ENCODE data around the gene APP. TPM values are rescaled to one million over a fixed set of nuclear protein-coding genes. Genes with fewer than 3 reads are reported as not detected.
A peak's percentile ranks its signal among the peaks of the same experiment; 100 is the strongest.

Gene APP
- total RNA-seq, 1 experiment from 2014 or later = 472 TPM

- H3K4me3 Mint-ChIP-seq (ENCODE audit: unreplicated experiment) = no peak overlapping the region
These were observed 210.8 kb downstream of the APP start for GRCh38 chr21:25959799-25960198.

GRCh38 chr21:25956993-25957714, 213.4 kb downstream of the APP start:
- Mint-ChIP-seq H3K27ac (ENCODE audit: low read depth, unreplicated experiment) (no peak overlapping the region), H3K9me3 (ENCODE audit: unreplicated experiment) (no peaks in the 10 kb centered on the region), H3K27me3 (ENCODE audit: insufficient read depth, unreplicated experiment) (no peaks in the 10 kb centered on the region), H3K4me1 (ENCODE audit: insufficient read depth, unreplicated experiment) (peaks cover 20% of the 10 kb centered on the region), H3K36me3 (ENCODE audit: insufficient read depth, unreplicated experiment) (peaks cover 45% of the 10 kb centered on the region), H3K4me3 (ENCODE audit: unreplicated experiment) (no peak overlapping the region)
- intact Hi-C loops (cut with micrococcal nuclease) = no loop called here
- ChIA-PET POLR2A (interaction anchor here (2.4 kb wide), 1 partner anchor 22 kb away, joined by 6 read pairs; no protein-coding TSS in a partner anchor), CTCF (interaction anchor here (0.6 kb wide), 2 partner anchors 22 to 57 kb away, joined by 3 to 6 read pairs; no protein-coding TSS in a partner anchor)
- no TSS peak for BruUV-seq (replicated peaks)
- TF ChIP-seq CTCF (IDR thresholded peaks at IDR 0.05; ENCODE audit: unreplicated experiment) = no peak
- DNase-seq (ENCODE audit: unreplicated experiment) = peak; percentile 55

More at GRCh38 chr21:25959799-25960198, 210.8 kb downstream of the APP start:
- DNase-seq (ENCODE audit: unreplicated experiment) = no peak
- CTCF ChIA-PET = no interaction called here
- no peaks in the 10 kb centered on the region for H3K27me3 Mint-ChIP-seq (ENCODE audit: insufficient read depth, unreplicated experiment)
- POLR2A ChIA-PET = no interaction called here
- H3K36me3 Mint-ChIP-seq (ENCODE audit: insufficient read depth, unreplicated experiment) = peaks cover 48% of the 10 kb centered on the region
- H3K9me3 Mint-ChIP-seq (ENCODE audit: unreplicated experiment) = no peaks in the 10 kb centered on the region
- H3K27ac Mint-ChIP-seq (ENCODE audit: low read depth, unreplicated experiment) = no peak overlapping the region
- no TSS peak for BruUV-seq (replicated peaks)
- no peak for TF ChIP-seq CTCF (IDR thresholded peaks at IDR 0.05; ENCODE audit: unreplicated experiment)
- H3K4me1 Mint-ChIP-seq (ENCODE audit: insufficient read depth, unreplicated experiment) = peaks cover 21% of the 10 kb centered on the region
- intact Hi-C loops (cut with micrococcal nuclease) = loop anchor here (5.0 kb wide), 1 partner anchor 213 kb away; the partner anchor contains the start of gene APP

- Mint-ChIP-seq H3K9me3 (ENCODE audit: unreplicated experiment) (no peaks in the 10 kb centered on the region), H3K36me3 (ENCODE audit: insufficient read depth, unreplicated experiment) (peaks cover 55% of the 10 kb centered on the region), H3K27me3 (ENCODE audit: insufficient read depth, unreplicated experiment) (no peaks in the 10 kb centered on the region), H3K4me3 (ENCODE audit: unreplicated experiment) (no peak overlapping the region), H3K4me1 (ENCODE audit: insufficient read depth, unreplicated experiment) (peaks cover 20% of the 10 kb centered on the region), H3K27ac (ENCODE audit: low read depth, unreplicated experiment) (no peak overlapping the region)
- BruUV-seq (replicated peaks) = no TSS peak
- CTCF ChIA-PET = interaction anchor here (0.8 to 1.0 kb wide), 2 partner anchors 90 to 213 kb away, joined by 3 to 4 read pairs; no protein-coding TSS in a partner anchor
- DNase-seq (ENCODE audit: unreplicated experiment) = no peak
- TF ChIP-seq CTCF (IDR thresholded peaks at IDR 0.05; ENCODE audit: unreplicated experiment) = no peak
- POLR2A ChIA-PET = interaction anchor here (0.8 to 2.4 kb wide), 2 partner anchors 20 to 171 kb away, joined by 3 to 6 read pairs; no protein-coding TSS in a partner anchor
- intact Hi-C loops (cut with micrococcal nuclease) = no loop called here
These were observed 214.9 kb downstream of the APP start for GRCh38 chr21:25955646-25956045.

GRCh38 chr21:25953659-25954058, 216.9 kb downstream of the APP start:
- Mint-ChIP-seq H3K9me3 (ENCODE audit: unreplicated experiment) (no peaks in the 10 kb centered on the region), H3K27ac (ENCODE audit: low read depth, unreplicated experiment) (peak overlapping the region; percentile 9), H3K4me3 (ENCODE audit: unreplicated experiment) (no peak overlapping the region), H3K4me1 (ENCODE audit: insufficient read depth, unreplicated experiment) (peaks cover 25% of the 10 kb centered on the region), H3K36me3 (ENCODE audit: insufficient read depth, unreplicated experiment) (peaks cover 44% of the 10 kb centered on the region), H3K27me3 (ENCODE audit: insufficient read depth, unreplicated experiment) (no peaks in the 10 kb centered on the region)
- ChIA-PET CTCF (interaction anchor here (0.6 to 1.3 kb wide), 2 partner anchors 20 to 206 kb away, joined by 3 read pairs; no protein-coding TSS in a partner anchor), POLR2A (interaction anchor here (0.6 to 2.0 kb wide), 4 partner anchors 9 to 215 kb away, joined by 3 to 9 read pairs (median 4); no protein-coding TSS in a partner anchor)
- BruUV-seq (replicated peaks) = no TSS peak
- no peak for TF ChIP-seq CTCF (IDR thresholded peaks at IDR 0.05; ENCODE audit: unreplicated experiment)
- DNase-seq (ENCODE audit: unreplicated experiment) = no peak
- intact Hi-C loops (cut with micrococcal nuclease) = no loop called here
